GM12878 (cell line): Measurements from ENCODE around the gene RNF169. TPM values are rescaled to one million over a fixed set of nuclear protein-coding genes. Genes with fewer than 3 reads are reported as not detected.

Source experiments
- ATAC-seq: fragments of 200-7000 bp; cut with Tn5 transposase; 3 replicates; pipeline ENCODE4 v1.9.1; 2020; ENCODE audit warnings: mild to moderate bottlenecking, moderate library complexity
- BruUV-seq: library from RNA; stranded (reverse); fragments of 400-500 nt; replicated peaks from 2 replicates; lab custom pipeline; 2021; lab: Mats Ljungman, UMichigan
- CTCF ChIA-PET: fragments of 300-600 bp; sonication (Branson Sonifier 250); formaldehyde crosslinking; extraction: SDS; loops from one replicate; lab custom pipeline; 2021; ENCODE audit warnings: inconsistent platforms; lab: Yijun Ruan, JAX
- POLR2A ChIA-PET: fragments of 350-600 bp; formaldehyde crosslinking; extraction: SDS; loops from one replicate; lab custom pipeline; 2021; ENCODE audit warnings: inconsistent platforms; lab: Charles Lee
- RAD21 ChIA-PET: fragments of 300-600 bp; sonication (Branson Sonifier 250); formaldehyde crosslinking; loops from one replicate; lab custom pipeline; 2023; ENCODE audit warnings: antibody characterized with exemption; ENCODE audit not compliant: unreplicated experiment; lab: Charles Lee
- SMC1A ChIA-PET: fragments of 300-600 bp; sonication (Branson Sonifier 250); formaldehyde crosslinking; loops from one replicate; lab custom pipeline; 2023; ENCODE audit not compliant: unreplicated experiment, uncharacterized antibody; lab: Charles Lee
- DNase-seq: peaks from one replicate; pipeline ENCODE4 v3.0.0-alpha.2; 2011; ENCODE audit warnings: low read depth, low spot score
- FAIRE-seq: peaks from 3 replicates; lab custom pipeline; 2011; peaks lifted over from hg19 to GRCh38; lab: Jason Lieb, UNC
- H2AFZ ChIP-seq: 2 replicates; pipeline ENCODE4 v1.6.0; 2011; ENCODE audit warnings: low read depth, low read length, control low read depth; ENCODE audit not compliant: control insufficient read depth
- H3K27ac ChIP-seq: 2 replicates; pipeline ENCODE4 v1.5.1; 2011; ENCODE audit warnings: control low read depth; ENCODE audit not compliant: control insufficient read depth, insufficient read depth
- H3K27me3 ChIP-seq, 2 experiments: replicated peaks in 1 of 2; 2 replicates each; pipeline versions ENCODE4 v1.6.0 to v1.6.1; 2011; ENCODE audit warnings: low read length in 1 of 2; ENCODE audit not compliant: control insufficient read depth in 2 of 2, insufficient read depth in 2 of 2
- H3K36me3 ChIP-seq, 2 experiments: 2 replicates each; pipeline ENCODE4 v1.5.1; 2011; ENCODE audit warnings: low read length in 1 of 2; ENCODE audit not compliant: control insufficient read depth in 2 of 2, insufficient read depth in 2 of 2
- H3K4me1 ChIP-seq: 2 replicates; pipeline ENCODE4 v1.6.1; 2011; ENCODE audit warnings: mild to moderate bottlenecking, low read length, moderate library complexity, mixed read lengths; ENCODE audit not compliant: control insufficient read depth, insufficient read depth
- H3K4me2 ChIP-seq: 2 replicates; pipeline ENCODE4 v1.6.0; 2011; ENCODE audit warnings: control low read depth; ENCODE audit not compliant: control insufficient read depth, insufficient read depth
- H3K4me3 ChIP-seq: fragments of 200-600 bp; sonication (generic); 2 replicates; pipeline ENCODE4 v1.5.1; 2016
- H3K79me2 ChIP-seq: 2 replicates; pipeline ENCODE4 v1.6.0; 2011; ENCODE audit warnings: low read length; ENCODE audit not compliant: control insufficient read depth, insufficient read depth
- H3K9ac ChIP-seq: 2 replicates; pipeline ENCODE4 v1.8.0; 2011; ENCODE audit warnings: low read length, control low read depth, mixed read lengths; ENCODE audit not compliant: control insufficient read depth, insufficient read depth
- H3K9me3 ChIP-seq: replicated peaks from 3 replicates; pipeline ENCODE4 v1.5.1; 2011; ENCODE audit warnings: mild to moderate bottlenecking, low read length; ENCODE audit not compliant: control insufficient read depth, insufficient read depth
- H4K20me1 ChIP-seq: 2 replicates; pipeline ENCODE4 v1.6.0; 2011; ENCODE audit not compliant: control insufficient read depth, insufficient read depth
- EED ChIP-seq: sonication (generic); IDR thresholded peaks from 2 replicates; pipeline ENCODE4 v1.6.1; 2016; ENCODE audit warnings: antibody characterized with exemption, low read depth
- HSF1 ChIP-seq: fragments of 150-350 bp; IDR thresholded peaks from 2 replicates; pipeline ENCODE4 v1.6.1; 2014; ENCODE audit warnings: mild to moderate bottlenecking, low read depth, low read length
- MTA3 ChIP-seq: IDR thresholded peaks from 2 replicates; pipeline ENCODE4 v1.6.1; 2012; ENCODE audit warnings: low read length, inconsistent platforms, borderline replicate concordance
- NFXL1 ChIP-seq: fragments of 450-650 bp; IDR thresholded peaks from 2 replicates; pipeline ENCODE4 v1.6.1; 2017; ENCODE audit warnings: antibody characterized with exemption, mild to moderate bottlenecking, borderline replicate concordance
- PBX3 ChIP-seq: IDR thresholded peaks from 2 replicates; pipeline ENCODE4 v1.6.1; 2011; ENCODE audit warnings: mild to moderate bottlenecking, low read depth, low read length, moderate library complexity; ENCODE audit not compliant: insufficient replicate concordance
- SMAD5 ChIP-seq: IDR thresholded peaks from 2 replicates; pipeline ENCODE4 v1.6.1; 2016; ENCODE audit warnings: antibody characterized with exemption, low read depth
- SMARCA5 ChIP-seq: fragments of 450-650 bp; IDR thresholded peaks from 2 replicates; pipeline ENCODE4 v1.6.1; 2017; ENCODE audit warnings: mild to moderate bottlenecking
- STAT1 ChIP-seq: fragments of 450-650 bp; conservative IDR thresholded peaks from 2 replicates; pipeline ENCODE4 v1.6.1; 2014; ENCODE audit warnings: antibody characterized with exemption, mild to moderate bottlenecking
- WRNIP1 ChIP-seq: IDR thresholded peaks from 2 replicates; pipeline ENCODE4 v1.6.1; 2011; ENCODE audit warnings: low read depth, low read length, improper control_type of control experiment, borderline replicate concordance
- WGBS: methylation state at CpG from one replicate; pipeline ENCODE4 v1.1.6; 2016; ENCODE audit warnings: low lambda C conversion rate; ENCODE audit not compliant: insufficient replicate concordance, insufficient coverage; ENCODE audit errors: missing lambda C conversion rate; 5-methylcytosine and 5-hydroxymethylcytosine counted together
- in situ Hi-C: fragments of 300-500 bp; cut with MboI; formaldehyde crosslinking; loops from 9 replicates; pipeline ENCODE4 v1.14.3; 2018; ENCODE audit warnings: mixed read lengths
- intact Hi-C: fragments of 100-400 bp; cut with micrococcal nuclease; formaldehyde crosslinking; loops from one replicate; pipeline ENCODE4 v1.14.2; 2022; ENCODE audit not compliant: unreplicated experiment
- polyA plus RNA-seq, 11 experiments: library from polyadenylated mRNA; depleted of rRNA in 4 of 11; unstranded in 6 of 11; stranded (reverse) in 5 of 11; fragments of >200 nt; fragmentation: Nextera tagmentation in 4 of 11; fragmentation: Illumina TruSeq in 1 of 11; extraction: Ambion mirVana in 4 of 11; extraction: Trizol in 1 of 11; gene quantifications; 1 replicate in 1 of 11; 2 replicates in 10 of 11; pipeline versions ENCODE4 v1.2.1 to v1.2.3, GENCODE V29; 2011 to 2016; ENCODE audit warnings: inconsistent platforms in 2 of 11, missing spikeins in 2 of 11, low read depth in 1 of 11
- total RNA-seq, 4 experiments: library from RNA; depleted of rRNA in 3 of 4; stranded (reverse); fragments of >200 nt in 3 of 4; fragmentation: Illumina TruSeq in 1 of 4; extraction: Trizol in 1 of 4; gene quantifications; 2 replicates each; pipeline versions ENCODE4 v1.2.1 to v1.2.3, GENCODE V29; 2013 to 2021

RNF169 gene
- total and polyA plus RNA-seq, 10 of the 15 experiments (the other 5 are each of a cell fraction or from before 2014, with no cell fraction given) = 0.32 to 13.2 (median 6.4) TPM

GRCh38 chr11:74723511-74723910 lies 25.1 kb upstream of the RNF169 start:
- H3K4me2 ChIP-seq = no peak overlapping the region
- DNase-seq (no peak), FAIRE-seq (no peak), ATAC-seq (no peak)
- WGBS = 26% methylated on average over 5 of the region's 5 CpGs
- no TSS peak for BruUV-seq
- no peaks in the 10 kb centered on the region for H3K4me1 ChIP-seq
- in situ Hi-C loops = loop anchor here (10.0 kb wide), 1 partner anchor 269 kb away; no protein-coding TSS in a partner anchor
- POLR2A ChIA-PET = interaction anchor here (0.5 kb wide), 1 partner anchor 22 kb away, joined by 4 read pairs; no protein-coding TSS in a partner anchor
- H3K4me3 ChIP-seq = no peak overlapping the region
- H3K27ac ChIP-seq = no peak overlapping the region
- RAD21 ChIA-PET = no interaction called here
- intact Hi-C loops = no loop called here
- H3K79me2 ChIP-seq = no peaks in the 10 kb centered on the region
- no peaks in the 10 kb centered on the region for H3K9me3 ChIP-seq
- TF ChIP-seq NFXL1 (no peak), PBX3 (no peak), STAT1 (no peak), SMARCA5 (no peak), SMAD5 (no peak), WRNIP1 (no peak), HSF1 (no peak), EED (no peak), MTA3 (no peak)
- no peak overlapping the region for H3K9ac ChIP-seq
- SMC1A ChIA-PET = no interaction called here
- H4K20me1 ChIP-seq = no peaks in the 10 kb centered on the region
- CTCF ChIA-PET = interaction anchor here (1.1 to 4.8 kb wide), 2 partner anchors 16 to 22 kb away, joined by 4 to 55 read pairs; no protein-coding TSS in a partner anchor
- peaks cover 0 to 3% of the 10 kb centered on the region in 2 experiments for H3K27me3 ChIP-seq
- no peaks in the 10 kb centered on the region for H3K36me3 ChIP-seq
- no peak overlapping the region for H2AFZ ChIP-seq
